ENCODE data around the gene SLC46A2. TPM values are rescaled to one million over a fixed set of nuclear protein-coding genes. Genes with fewer than 3 reads are reported as not detected.

Gene SLC46A2
- not detected for polyA plus RNA-seq (2012; ENCODE audit: insufficient read depth, insufficient read length, low read depth)

GRCh38 chr9:112890106-112891081 lies at the start of gene SLC46A2:
Gene SLC46A2, minus strand, starts transcription at chr9:112890876. Its CDS starts 195 bp downstream, at chr9:112890681.
- Histone ChIP-seq H3K9me3 (no peaks in the 10 kb centered on the region), H3K4me1 (no peaks in the 10 kb centered on the region), H3K4me3 (ENCODE audit: low read depth, low read length) (no peak within 1 kb of the TSS), H3K36me3 (no peaks in the 10 kb centered on the region), H3K27me3 (no peaks in the 10 kb centered on the region)
- DNase-seq, result no peak
- TF ChIP-seq CTCF (IDR thresholded peaks at IDR 0.05; ENCODE audit: low read depth, low read length), result no peak

GRCh38 chr9:112939418-112939817 lies 48.7 kb upstream of the SLC46A2 start:
- TF ChIP-seq CTCF (IDR thresholded peaks at IDR 0.05; ENCODE audit: low read depth, low read length), result no peak
- DNase-seq, result no peak
- Histone ChIP-seq H3K36me3 (no peaks in the 10 kb centered on the region), H3K9me3 (no peaks in the 10 kb centered on the region), H3K4me3 (ENCODE audit: low read depth, low read length) (no peak overlapping the region), H3K4me1 (no peaks in the 10 kb centered on the region), H3K27me3 (no peaks in the 10 kb centered on the region)

GRCh38 chr9:112933696-112934095 lies 43.0 kb upstream of the SLC46A2 start:
- Histone ChIP-seq H3K4me3 (ENCODE audit: low read depth, low read length) (no peak overlapping the region), H3K9me3 (no peaks in the 10 kb centered on the region), H3K27me3 (no peaks in the 10 kb centered on the region), H3K36me3 (no peaks in the 10 kb centered on the region), H3K4me1 (no peaks in the 10 kb centered on the region)
- TF ChIP-seq CTCF (IDR thresholded peaks at IDR 0.05; ENCODE audit: low read depth, low read length), result no peak
- no peak for DNase-seq

DNA sequence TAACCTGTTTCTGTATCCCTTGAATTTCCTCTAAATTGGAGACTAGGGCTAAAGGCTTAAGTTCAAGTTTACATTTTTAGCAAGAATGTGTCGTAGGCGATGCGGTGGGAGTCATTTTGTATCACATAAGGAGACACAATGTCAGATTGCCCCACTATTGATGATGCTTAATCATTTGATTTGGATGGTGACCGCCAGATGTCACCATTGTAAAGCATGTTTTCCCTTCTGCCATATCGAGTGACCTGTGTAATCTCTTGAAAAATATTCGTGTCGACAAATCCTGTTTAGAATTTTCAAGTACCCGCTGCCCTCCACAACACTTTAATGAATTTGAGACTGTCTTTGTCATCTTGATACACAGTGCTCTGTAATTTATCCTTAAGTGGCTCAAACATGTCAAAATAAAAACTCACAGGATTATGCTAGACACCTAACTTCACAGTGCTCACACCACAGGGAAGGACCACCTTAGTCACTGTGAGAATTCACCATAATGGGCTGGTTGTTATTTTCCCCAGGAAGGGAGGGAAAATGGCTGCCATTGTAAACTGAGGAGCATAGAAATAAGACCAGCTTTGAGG lies 34.5 kb upstream of the SLC46A2 start:
- peak; percentile 38 for DNase-seq
- H3K4me1 ChIP-seq, result no peaks in the 10 kb centered on the region
- no peak overlapping the region for H3K4me3 ChIP-seq (ENCODE audit: low read depth, low read length)
- TF ChIP-seq CTCF (IDR thresholded peaks at IDR 0.05; ENCODE audit: low read depth, low read length), result peak; percentile 70
- no peaks in the 10 kb centered on the region for H3K9me3 ChIP-seq
- H3K36me3 ChIP-seq, result no peaks in the 10 kb centered on the region
- H3K27me3 ChIP-seq, result peaks cover 6% of the 10 kb centered on the region

- Histone ChIP-seq H3K4me1 (no peaks in the 10 kb centered on the region), H3K36me3 (no peaks in the 10 kb centered on the region), H3K27me3 (peaks cover 3% of the 10 kb centered on the region; the same call in 1 of the 2 replicates), H3K9me3 (no peaks in the 10 kb centered on the region), H3K4me3 (ENCODE audit: low read depth, low read length) (no peak overlapping the region)
- peak; percentile 68 for TF ChIP-seq CTCF (IDR thresholded peaks at IDR 0.05; ENCODE audit: low read depth, low read length)
- peak; percentile 11 for DNase-seq
Measured at GRCh38 chr9:112921549-112921948, 30.9 kb upstream of the SLC46A2 start.
